ENCODE measurements around the gene CCDC74A.
"Not testable (repeated sequence)": the region's sequence is repeated elsewhere in the genome, so short reads cannot be mapped to it uniquely, and the experiment has no call there.

DNA sequence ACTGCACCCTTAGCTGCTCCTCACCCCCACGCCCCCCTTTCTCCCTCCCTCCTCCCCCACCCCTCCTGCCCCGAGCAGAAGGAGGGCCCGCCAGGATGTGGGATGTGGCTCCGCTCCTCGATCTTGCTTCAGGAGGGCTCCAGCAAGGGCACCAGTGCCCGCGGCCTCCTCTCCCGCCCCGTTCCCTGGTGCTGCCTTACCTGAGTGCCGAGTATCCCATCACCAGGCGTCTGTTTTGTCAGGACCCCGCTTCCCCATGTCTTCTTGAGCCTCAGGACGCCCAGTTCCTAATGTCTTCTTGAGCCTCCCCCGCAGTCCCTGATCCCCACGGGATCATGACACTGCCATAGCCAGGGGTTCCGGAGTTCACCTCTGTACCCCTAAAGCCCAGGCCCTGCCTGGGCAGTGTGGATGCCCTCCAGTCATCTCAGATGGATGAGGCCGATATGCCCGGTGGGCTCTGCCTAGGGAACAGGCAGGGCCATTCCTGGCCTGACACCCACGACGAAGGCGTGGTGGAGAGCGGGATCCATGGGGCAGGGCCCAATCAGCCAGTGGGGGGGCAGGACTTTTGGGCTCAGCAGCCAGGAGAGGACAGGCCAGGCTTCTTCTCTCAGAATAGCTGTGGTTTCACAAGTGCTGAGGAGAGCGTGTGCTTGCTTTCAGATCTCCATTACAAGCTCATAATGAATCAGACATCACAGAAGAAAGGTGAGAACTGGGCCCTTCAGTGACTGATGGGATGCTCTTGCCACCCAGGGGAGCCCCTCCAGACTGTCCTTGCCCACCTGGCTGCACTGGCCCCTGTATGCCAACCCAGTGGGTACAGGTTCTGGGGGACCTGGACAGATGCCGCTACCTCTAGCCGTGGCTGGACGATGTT is 1.5 kb downstream of the CCDC74A start:
- TF ChIP-seq, protein P1, sequence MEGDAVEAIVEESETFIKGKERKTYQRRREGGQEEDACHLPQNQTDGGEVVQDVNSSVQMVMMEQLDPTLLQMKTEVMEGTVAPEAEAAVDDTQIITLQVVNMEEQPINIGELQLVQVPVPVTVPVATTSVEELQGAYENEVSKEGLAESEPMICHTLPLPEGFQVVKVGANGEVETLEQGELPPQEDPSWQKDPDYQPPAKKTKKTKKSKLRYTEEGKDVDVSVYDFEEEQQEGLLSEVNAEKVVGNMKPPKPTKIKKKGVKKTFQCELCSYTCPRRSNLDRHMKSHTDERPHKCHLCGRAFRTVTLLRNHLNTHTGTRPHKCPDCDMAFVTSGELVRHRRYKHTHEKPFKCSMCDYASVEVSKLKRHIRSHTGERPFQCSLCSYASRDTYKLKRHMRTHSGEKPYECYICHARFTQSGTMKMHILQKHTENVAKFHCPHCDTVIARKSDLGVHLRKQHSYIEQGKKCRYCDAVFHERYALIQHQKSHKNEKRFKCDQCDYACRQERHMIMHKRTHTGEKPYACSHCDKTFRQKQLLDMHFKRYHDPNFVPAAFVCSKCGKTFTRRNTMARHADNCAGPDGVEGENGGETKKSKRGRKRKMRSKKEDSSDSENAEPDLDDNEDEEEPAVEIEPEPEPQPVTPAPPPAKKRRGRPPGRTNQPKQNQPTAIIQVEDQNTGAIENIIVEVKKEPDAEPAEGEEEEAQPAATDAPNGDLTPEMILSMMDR (IDR thresholded peaks at IDR 0.05): not testable (repeated sequence)
- not testable (repeated sequence) for TF ChIP-seq POLR2A (IDR thresholded peaks at IDR 0.05)

Measured in body of pancreas (tissue), 4 donors.